Epithelial cell of proximal tubule (primary cell): ENCODE measurements around the gene PCSK5. TPM values are rescaled to one million over a fixed set of nuclear protein-coding genes. Genes with fewer than 3 reads are reported as not detected.
"Not testable (repeated sequence)": the region's sequence is repeated elsewhere in the genome, so short reads cannot be mapped to it uniquely, and the experiment has no call there.

Experiments used
- DNase-seq: peaks from one replicate; pipeline ENCODE4 v3.0.0-alpha.2; 2011; ENCODE audit warnings: low read depth
- H3K4me3 ChIP-seq: 2 replicates; pipeline ENCODE4 v1.5.1; 2011; ENCODE audit warnings: low read depth, mild to moderate bottlenecking, low read length
- CTCF ChIP-seq: conservative IDR thresholded peaks from 2 replicates; pipeline ENCODE4 v1.5.1; 2012; ENCODE audit warnings: low read depth, mild to moderate bottlenecking, low read length
- total RNA-seq: library from RNA; depleted of rRNA; stranded (reverse); fragments of >200 nt; gene quantifications from 2 replicates; pipeline ENCODE4 v1.2.3, GENCODE V29; 2015

Gene PCSK5
- total RNA-seq, 1 donor from 2014 or later, result 23.2 TPM

GRCh38 chr9:75852746-75853145 lies 37.7 kb upstream of the PCSK5 start:
- no peak for TF ChIP-seq CTCF
- no peak overlapping the region for H3K4me3 ChIP-seq
- DNase-seq, result no peak

DNA sequence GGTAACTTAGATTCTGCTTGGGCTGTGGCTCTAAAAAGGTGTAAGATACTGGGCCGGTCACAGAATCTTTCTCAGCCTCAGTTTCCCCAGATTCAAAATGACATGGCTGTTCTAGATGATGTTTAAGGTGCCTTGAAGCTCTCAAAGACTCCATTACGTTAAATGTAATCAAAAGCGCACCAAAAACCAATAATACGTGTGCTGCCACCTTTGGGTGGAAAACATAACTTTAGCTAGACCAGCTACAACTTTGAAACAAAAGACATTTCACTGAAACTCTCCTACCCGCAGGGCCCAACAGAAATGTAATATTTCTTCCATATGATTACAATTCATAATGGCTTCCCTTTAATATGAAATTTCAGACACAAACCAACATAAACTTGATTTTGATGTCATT lies 35.0 kb upstream of the PCSK5 start:
- TF ChIP-seq CTCF, result peak; percentile 56
- no peak for DNase-seq
- H3K4me3 ChIP-seq, result no peak overlapping the region

DNA sequence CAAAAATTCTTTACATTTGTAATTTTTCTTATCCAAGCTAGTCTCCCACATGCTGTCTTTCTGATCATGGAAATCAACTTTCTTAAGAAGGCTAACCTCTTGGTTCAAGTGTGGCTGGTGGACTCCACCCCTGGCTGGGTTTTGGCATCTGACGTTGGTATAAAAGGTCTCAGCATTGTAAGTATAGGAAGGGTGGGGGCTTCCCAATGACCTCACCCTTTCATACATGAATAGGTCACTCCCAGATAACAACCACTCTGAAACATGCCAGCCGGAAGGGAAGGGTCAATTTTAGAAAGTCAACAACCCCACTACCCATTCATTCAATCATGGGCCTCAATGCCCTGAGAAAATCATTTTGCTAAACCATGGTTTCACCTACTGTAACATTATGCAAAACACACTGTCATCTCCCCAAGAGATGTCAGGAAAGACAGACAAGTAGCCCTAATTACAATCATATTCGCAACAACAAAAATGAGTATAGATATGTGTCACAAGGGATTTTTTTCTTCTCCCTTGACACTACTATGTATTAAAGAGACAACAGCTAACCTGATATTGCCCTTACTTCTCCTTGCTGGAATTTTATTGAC lies 31.9 kb upstream of the PCSK5 start:
- no peak overlapping the region for H3K4me3 ChIP-seq
- DNase-seq, result no peak
- TF ChIP-seq CTCF, result no peak

DNA sequence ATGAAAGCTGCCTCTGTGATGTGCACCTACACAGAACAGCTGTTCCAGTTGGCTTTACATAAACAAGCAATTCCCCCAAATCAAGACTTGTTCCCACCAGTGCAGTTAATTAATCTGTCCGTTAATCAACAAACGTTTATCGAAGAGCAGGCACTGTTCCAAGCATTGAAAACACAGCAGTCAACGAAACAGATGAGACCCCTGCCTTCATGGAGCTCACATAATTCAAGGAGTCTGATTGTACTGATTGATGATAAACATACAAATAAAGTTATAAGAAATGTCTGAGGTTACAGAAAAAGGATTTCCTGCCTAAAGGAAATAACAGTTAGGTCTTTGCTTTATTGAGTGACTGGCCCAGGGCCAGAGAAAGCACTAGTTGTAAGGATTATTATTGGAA lies 26.2 kb upstream of the PCSK5 start:
- DNase-seq, result no peak
- no peak overlapping the region for H3K4me3 ChIP-seq
- TF ChIP-seq CTCF, result no peak

- TF ChIP-seq CTCF, result peak; percentile 80
- no peak overlapping the region for H3K4me3 ChIP-seq
- DNase-seq, result no peak
Measured at GRCh38 chr9:75866273-75866871, 24.1 kb upstream of the PCSK5 start.

GRCh38 chr9:75868526-75868925 lies 21.9 kb upstream of the PCSK5 start:
- not testable (repeated sequence) for DNase-seq, H3K4me3 ChIP-seq

- DNase-seq, result no peak
- no peak for TF ChIP-seq CTCF
- no peak overlapping the region for H3K4me3 ChIP-seq
Measured at GRCh38 chr9:75869236-75869635, 21.2 kb upstream of the PCSK5 start.
